ENCODE data around the gene ZBTB39.

ZBTB39 gene

GRCh38 chr12:57009949-57010626, 3.7 kb upstream of the ZBTB39 start:
- Histone ChIP-seq H3K27me3 (ENCODE audit: insufficient read depth, low read length) (peaks cover 6% of the 10 kb centered on the region; the same call in 1 of the 2 replicates), H3K79me2 (ENCODE audit: insufficient read depth, low read length) (0 out of 2 replicates have a peak, but pooled peaks cover 6% of the 10 kb centered on the region), H2AFZ (ENCODE audit: low read length) (no peak overlapping the region), H3K4me3 (ENCODE audit: low read depth, low read length, poor library complexity, severe bottlenecking) (no peak overlapping the region), H3K27ac (ENCODE audit: low read depth, low read length, poor library complexity, severe bottlenecking) (no peak overlapping the region), H4K20me1 (ENCODE audit: insufficient read depth, low read length) (no peaks in the 10 kb centered on the region), H3K4me1 (ENCODE audit: insufficient read depth, low read length, severe bottlenecking) (peaks cover 15% of the 10 kb centered on the region), H3K9ac (ENCODE audit: low read length) (no peak overlapping the region), H3K4me2 (ENCODE audit: low read length) (no peak overlapping the region), H3K36me3 (ENCODE audit: insufficient read depth, low read length) (no peaks in the 10 kb centered on the region), H3K9me2 (ENCODE audit: low read depth, low read length) (no peaks in the 10 kb centered on the region), H3F3A (ENCODE audit: insufficient read depth, low read length) (no peaks in the 10 kb centered on the region), H3K9me3 (ENCODE audit: low read length) (no peaks in the 10 kb centered on the region)
- TF ChIP-seq EZH2 (IDR thresholded peaks at IDR 0.05; ENCODE audit: borderline replicate concordance, low read length) (no peak), CTCF (IDR thresholded peaks at IDR 0.05; ENCODE audit: low read length) (no peak)

- Histone ChIP-seq H3K9ac (ENCODE audit: low read length) (no peak overlapping the region), H3K9me2 (ENCODE audit: low read depth, low read length) (no peaks in the 10 kb centered on the region), H3K27ac (ENCODE audit: low read depth, low read length, poor library complexity, severe bottlenecking) (no peak overlapping the region), H3K36me3 (ENCODE audit: insufficient read depth, low read length) (peaks cover 17% of the 10 kb centered on the region), H2AFZ (ENCODE audit: low read length) (no peak overlapping the region), H3K4me1 (ENCODE audit: insufficient read depth, low read length, severe bottlenecking) (peaks cover 18% of the 10 kb centered on the region), H4K20me1 (ENCODE audit: insufficient read depth, low read length) (no peaks in the 10 kb centered on the region), H3K4me3 (ENCODE audit: low read depth, low read length, poor library complexity, severe bottlenecking) (no peak overlapping the region), H3K4me2 (ENCODE audit: low read length) (no peak overlapping the region), H3K9me3 (ENCODE audit: low read length) (no peaks in the 10 kb centered on the region), H3K79me2 (ENCODE audit: insufficient read depth, low read length) (0 out of 2 replicates have a peak, but pooled peaks cover 6% of the 10 kb centered on the region), H3K27me3 (ENCODE audit: insufficient read depth, low read length) (peaks cover 3% of the 10 kb centered on the region; the same call in 1 of the 2 replicates), H3F3A (ENCODE audit: insufficient read depth, low read length) (no peaks in the 10 kb centered on the region)
- TF ChIP-seq EZH2 (IDR thresholded peaks at IDR 0.05; ENCODE audit: borderline replicate concordance, low read length) (no peak), CTCF (IDR thresholded peaks at IDR 0.05; ENCODE audit: low read length) (peak; percentile 76)
These were observed 1.8 kb upstream of the ZBTB39 start for GRCh38 chr12:57008178-57008577.

GRCh38 chr12:57006809-57007475, 596 bp upstream of the ZBTB39 start:
- no peak overlapping the region for H3K27ac ChIP-seq (ENCODE audit: low read depth, low read length, poor library complexity, severe bottlenecking)
- H3K9ac ChIP-seq (ENCODE audit: low read length): peak overlapping the region; percentile 41; the same call in 1 of the 2 replicates

More at GRCh38 chr12:57006809-57007475, 596 bp upstream of the ZBTB39 start:
- peak overlapping the region; percentile 50 for H3K4me3 ChIP-seq (ENCODE audit: low read depth, low read length, poor library complexity, severe bottlenecking)
- no peaks in the 10 kb centered on the region for H3K9me3 ChIP-seq (ENCODE audit: low read length)
- H3K36me3 ChIP-seq (ENCODE audit: insufficient read depth, low read length): peaks cover 28% of the 10 kb centered on the region
- H3K4me2 ChIP-seq (ENCODE audit: low read length): peak overlapping the region; percentile 51
- no peak overlapping the region for H2AFZ ChIP-seq (ENCODE audit: low read length)
- H3K79me2 ChIP-seq (ENCODE audit: insufficient read depth, low read length): 0 out of 2 replicates have a peak, but pooled peaks cover 6% of the 10 kb centered on the region
- H3K27me3 ChIP-seq (ENCODE audit: insufficient read depth, low read length): no peaks in the 10 kb centered on the region
- H3K9me2 ChIP-seq (ENCODE audit: low read depth, low read length): no peaks in the 10 kb centered on the region
- peaks cover 18% of the 10 kb centered on the region for H3K4me1 ChIP-seq (ENCODE audit: insufficient read depth, low read length, severe bottlenecking)
- no peaks in the 10 kb centered on the region for H3F3A ChIP-seq (ENCODE audit: insufficient read depth, low read length)
- TF ChIP-seq CTCF (IDR thresholded peaks at IDR 0.05; ENCODE audit: low read length) (no peak), EZH2 (IDR thresholded peaks at IDR 0.05; ENCODE audit: borderline replicate concordance, low read length) (no peak)
- H4K20me1 ChIP-seq (ENCODE audit: insufficient read depth, low read length): no peaks in the 10 kb centered on the region

Measured in OCI-LY1 (cell line).